Measurements from ENCODE around the gene NUMA1. TPM values are rescaled to one million over a fixed set of nuclear protein-coding genes. Genes with fewer than 3 reads are reported as not detected.

The NUMA1 gene
- total RNA-seq, 1 experiment from 2014 or later: 145 TPM

- Histone ChIP-seq H3K9me3 (ENCODE audit: control insufficient read depth, insufficient read depth, low read depth, low read length) (0 out of 2 replicates have a peak, but pooled peaks cover 7% of the 10 kb centered on the region), H3K27me3 (ENCODE audit: control insufficient read depth, insufficient read depth, low read length) (peaks cover 6% of the 10 kb centered on the region; the same call in 1 of the 2 replicates), H3K4me1 (ENCODE audit: control insufficient read depth, insufficient read depth, low read length) (no peaks in the 10 kb centered on the region), H3K4me3 (ENCODE audit: low read depth in 2 of 2, low read length in 2 of 2) (no peak overlapping the region), H3K27ac (ENCODE audit: low read length) (no peak overlapping the region), H3K36me3 (ENCODE audit: control insufficient read depth, insufficient read depth, low read length) (no peaks in the 10 kb centered on the region)
- in situ Hi-C loops (cut with HindIII; ENCODE audit: low pct_unique_long_range_greater_than_20kb, low sequenced_read_pairs): loop anchor here (10.0 kb wide), 1 partner anchor 529 kb away; no protein-coding TSS in a partner anchor
- ATAC-seq: no peak
- TF ChIP-seq, protein P1, sequence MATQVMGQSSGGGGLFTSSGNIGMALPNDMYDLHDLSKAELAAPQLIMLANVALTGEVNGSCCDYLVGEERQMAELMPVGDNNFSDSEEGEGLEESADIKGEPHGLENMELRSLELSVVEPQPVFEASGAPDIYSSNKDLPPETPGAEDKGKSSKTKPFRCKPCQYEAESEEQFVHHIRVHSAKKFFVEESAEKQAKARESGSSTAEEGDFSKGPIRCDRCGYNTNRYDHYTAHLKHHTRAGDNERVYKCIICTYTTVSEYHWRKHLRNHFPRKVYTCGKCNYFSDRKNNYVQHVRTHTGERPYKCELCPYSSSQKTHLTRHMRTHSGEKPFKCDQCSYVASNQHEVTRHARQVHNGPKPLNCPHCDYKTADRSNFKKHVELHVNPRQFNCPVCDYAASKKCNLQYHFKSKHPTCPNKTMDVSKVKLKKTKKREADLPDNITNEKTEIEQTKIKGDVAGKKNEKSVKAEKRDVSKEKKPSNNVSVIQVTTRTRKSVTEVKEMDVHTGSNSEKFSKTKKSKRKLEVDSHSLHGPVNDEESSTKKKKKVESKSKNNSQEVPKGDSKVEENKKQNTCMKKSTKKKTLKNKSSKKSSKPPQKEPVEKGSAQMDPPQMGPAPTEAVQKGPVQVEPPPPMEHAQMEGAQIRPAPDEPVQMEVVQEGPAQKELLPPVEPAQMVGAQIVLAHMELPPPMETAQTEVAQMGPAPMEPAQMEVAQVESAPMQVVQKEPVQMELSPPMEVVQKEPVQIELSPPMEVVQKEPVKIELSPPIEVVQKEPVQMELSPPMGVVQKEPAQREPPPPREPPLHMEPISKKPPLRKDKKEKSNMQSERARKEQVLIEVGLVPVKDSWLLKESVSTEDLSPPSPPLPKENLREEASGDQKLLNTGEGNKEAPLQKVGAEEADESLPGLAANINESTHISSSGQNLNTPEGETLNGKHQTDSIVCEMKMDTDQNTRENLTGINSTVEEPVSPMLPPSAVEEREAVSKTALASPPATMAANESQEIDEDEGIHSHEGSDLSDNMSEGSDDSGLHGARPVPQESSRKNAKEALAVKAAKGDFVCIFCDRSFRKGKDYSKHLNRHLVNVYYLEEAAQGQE (IDR thresholded peaks at IDR 0.05; ENCODE audit: insufficient read depth in 1 of 2, low read depth in 2 of 2, low read length in 1 of 2): no peak
- TF ChIP-seq, protein P2, sequence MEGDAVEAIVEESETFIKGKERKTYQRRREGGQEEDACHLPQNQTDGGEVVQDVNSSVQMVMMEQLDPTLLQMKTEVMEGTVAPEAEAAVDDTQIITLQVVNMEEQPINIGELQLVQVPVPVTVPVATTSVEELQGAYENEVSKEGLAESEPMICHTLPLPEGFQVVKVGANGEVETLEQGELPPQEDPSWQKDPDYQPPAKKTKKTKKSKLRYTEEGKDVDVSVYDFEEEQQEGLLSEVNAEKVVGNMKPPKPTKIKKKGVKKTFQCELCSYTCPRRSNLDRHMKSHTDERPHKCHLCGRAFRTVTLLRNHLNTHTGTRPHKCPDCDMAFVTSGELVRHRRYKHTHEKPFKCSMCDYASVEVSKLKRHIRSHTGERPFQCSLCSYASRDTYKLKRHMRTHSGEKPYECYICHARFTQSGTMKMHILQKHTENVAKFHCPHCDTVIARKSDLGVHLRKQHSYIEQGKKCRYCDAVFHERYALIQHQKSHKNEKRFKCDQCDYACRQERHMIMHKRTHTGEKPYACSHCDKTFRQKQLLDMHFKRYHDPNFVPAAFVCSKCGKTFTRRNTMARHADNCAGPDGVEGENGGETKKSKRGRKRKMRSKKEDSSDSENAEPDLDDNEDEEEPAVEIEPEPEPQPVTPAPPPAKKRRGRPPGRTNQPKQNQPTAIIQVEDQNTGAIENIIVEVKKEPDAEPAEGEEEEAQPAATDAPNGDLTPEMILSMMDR (IDR thresholded peaks at IDR 0.05): no peak
- TF ChIP-seq TCF7L2 (IDR thresholded peaks at IDR 0.05; ENCODE audit: low read depth, low read length) (no peak), POLR2AphosphoS5 (IDR thresholded peaks at IDR 0.05; ENCODE audit: low read depth, low read length) (no peak), SIN3A (IDR thresholded peaks at IDR 0.05; ENCODE audit: borderline replicate concordance, insufficient read depth, low read depth, low read length) (no peak)
- no peak for DNase-seq (ENCODE audit: low read depth, low spot score)
- ChIA-PET POLR2A (no interaction called here), CTCF (no interaction called here)
- intact Hi-C loops (cut with micrococcal nuclease; ENCODE audit: unreplicated experiment): no loop called here
- no TSS peak for BruUV-seq (replicated peaks)
These were observed 45.6 kb upstream of the NUMA1 start for GRCh38 chr11:72125956-72126355.

DNA sequence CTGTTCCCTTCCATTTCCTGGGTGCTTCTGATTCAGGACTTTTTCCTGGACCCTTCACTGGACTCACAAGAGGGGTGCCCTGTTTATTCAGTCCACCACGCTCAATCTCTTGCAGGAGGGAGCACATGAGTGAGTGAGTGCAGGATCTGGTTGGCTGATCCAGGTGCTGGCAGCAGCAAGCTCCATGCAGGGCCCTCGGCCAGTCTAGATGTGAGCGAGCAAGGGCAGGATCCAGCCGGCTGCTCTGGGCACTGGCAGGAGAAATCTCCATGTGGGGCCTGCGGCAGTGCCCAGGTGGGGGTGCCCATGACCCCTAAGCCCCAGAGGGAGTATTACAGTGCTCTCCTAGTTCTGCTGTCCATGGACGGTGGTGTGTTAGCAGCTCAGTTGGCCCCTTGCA lies 43.7 kb upstream of the NUMA1 start:
- Histone ChIP-seq H3K4me1 (ENCODE audit: control insufficient read depth, insufficient read depth, low read length) (no peaks in the 10 kb centered on the region), H3K36me3 (ENCODE audit: control insufficient read depth, insufficient read depth, low read length) (no peaks in the 10 kb centered on the region), H3K4me3 (ENCODE audit: low read depth in 2 of 2, low read length in 2 of 2) (no peak overlapping the region), H3K27me3 (ENCODE audit: control insufficient read depth, insufficient read depth, low read length) (peaks cover 6% of the 10 kb centered on the region; the same call in 1 of the 2 replicates), H3K27ac (ENCODE audit: low read length) (no peak overlapping the region), H3K9me3 (ENCODE audit: control insufficient read depth, insufficient read depth, low read depth, low read length) (0 out of 2 replicates have a peak, but pooled peaks cover 7% of the 10 kb centered on the region)
- in situ Hi-C loops (cut with HindIII; ENCODE audit: low pct_unique_long_range_greater_than_20kb, low sequenced_read_pairs): loop anchor here (10.0 kb wide), 1 partner anchor 531 kb away; no protein-coding TSS in a partner anchor
- DNase-seq (ENCODE audit: low read depth, low spot score) (no peak), ATAC-seq (no peak)
- ChIA-PET CTCF (no interaction called here), POLR2A (no interaction called here)
- no TSS peak for BruUV-seq (replicated peaks)
- intact Hi-C loops (cut with micrococcal nuclease; ENCODE audit: unreplicated experiment): no loop called here
- TF ChIP-seq SIN3A (IDR thresholded peaks at IDR 0.05; ENCODE audit: borderline replicate concordance, insufficient read depth, low read depth, low read length) (no peak), POLR2AphosphoS5 (IDR thresholded peaks at IDR 0.05; ENCODE audit: low read depth, low read length) (no peak), TCF7L2 (IDR thresholded peaks at IDR 0.05; ENCODE audit: low read depth, low read length) (no peak)
- TF ChIP-seq, protein P2 (IDR thresholded peaks at IDR 0.05): no peak
- TF ChIP-seq, protein P1 (IDR thresholded peaks at IDR 0.05; ENCODE audit: insufficient read depth in 1 of 2, low read depth in 2 of 2, low read length in 1 of 2): no peak
